NCI-H128 (cell line): ENCODE data around the gene ZSCAN12.
"Not testable (repeated sequence)": the region's sequence is repeated elsewhere in the genome, so short reads cannot be mapped to it uniquely, and the experiment has no call there.

ENCODE experiments used
- DNase-seq: peaks from one replicate; lab custom pipeline; 2025; ENCODE audit not compliant: unreplicated experiment; lab: John Stamatoyannopoulos, UW

Gene ZSCAN12

DNA sequence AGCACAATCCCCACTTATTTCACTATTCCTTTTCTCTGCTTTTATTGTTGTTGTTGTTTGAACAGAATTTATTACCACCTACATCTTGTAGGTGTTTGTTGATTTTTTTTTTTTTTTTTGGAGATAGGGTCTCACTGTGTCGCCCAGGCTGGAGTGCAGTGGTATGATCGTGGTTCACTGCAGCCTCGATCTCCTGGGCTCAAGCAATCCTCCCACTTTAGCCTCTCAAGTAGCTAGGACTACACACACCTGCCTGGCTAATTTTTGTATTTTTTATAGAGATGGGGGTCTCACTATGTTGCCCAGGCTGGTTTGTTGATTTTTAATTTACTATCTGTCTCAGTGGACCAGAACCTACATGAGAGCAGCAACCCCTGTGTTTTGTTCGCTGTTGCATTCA lies 3.6 kb downstream of the ZSCAN12 start:
- no peak for DNase-seq

DNA sequence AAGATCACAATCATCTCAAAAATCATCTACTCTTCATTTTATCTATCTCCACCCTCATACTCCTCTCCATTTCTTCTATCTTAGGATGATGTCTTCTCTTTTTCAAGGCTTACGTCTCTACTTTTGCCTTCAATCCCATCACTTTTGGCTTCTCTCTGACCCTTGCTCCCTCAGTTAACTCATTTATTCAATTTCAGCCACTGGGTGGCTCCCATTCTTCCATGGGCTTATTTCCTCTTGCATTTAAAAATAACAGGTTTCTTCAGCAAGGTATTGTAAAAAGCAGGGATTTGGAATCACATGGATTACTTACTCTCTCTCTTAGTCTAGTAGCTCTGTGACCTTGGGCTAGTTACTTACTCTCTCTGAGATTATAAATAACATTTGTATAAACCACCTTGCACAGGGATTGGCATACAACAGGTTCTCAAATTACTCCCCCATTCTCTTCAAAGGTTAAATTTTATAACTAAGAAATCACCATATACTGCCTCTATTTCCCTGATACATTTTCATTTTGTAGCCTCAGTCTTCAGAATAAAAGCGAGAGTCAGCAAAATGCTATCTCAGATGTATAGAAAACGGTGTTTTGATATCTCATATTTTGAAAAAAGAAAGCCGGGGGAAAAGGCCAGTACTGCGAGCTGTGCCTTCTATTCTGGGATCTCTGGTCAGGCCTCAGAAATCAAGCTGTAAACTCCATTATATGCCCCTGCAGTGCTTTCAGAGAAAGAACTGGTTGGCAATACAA lies 5.5 kb downstream of the ZSCAN12 start:
- DNase-seq, result no peak

DNA sequence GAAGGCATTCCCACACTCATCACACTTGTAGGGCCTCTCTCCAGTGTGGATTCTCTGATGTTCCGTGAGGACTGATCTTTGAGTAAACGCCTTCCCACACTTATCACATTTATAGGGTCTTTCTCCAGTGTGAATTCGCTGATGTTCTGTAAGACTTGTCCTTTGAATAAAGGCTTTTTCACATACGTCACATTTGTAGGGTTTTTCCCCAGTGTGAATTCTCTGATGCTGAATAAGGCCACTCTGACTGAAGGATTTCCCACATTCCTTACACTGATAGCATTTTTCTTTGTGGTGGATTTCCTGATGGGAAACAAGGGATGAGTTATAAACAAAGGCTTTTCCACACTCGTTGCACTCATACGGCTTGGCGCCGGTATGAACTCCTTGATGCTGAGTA lies 8.9 kb downstream of the ZSCAN12 start:
- no peak for DNase-seq

GRCh38 chr6:28384143-28384533 lies 15.4 kb downstream of the ZSCAN12 start:
- DNase-seq, result no peak

GRCh38 chr6:28383235-28384142 lies 16.1 kb downstream of the ZSCAN12 start:
- no peak for DNase-seq

GRCh38 chr6:28380381-28380780 lies 19.2 kb downstream of the ZSCAN12 start:
- no peak for DNase-seq

DNA sequence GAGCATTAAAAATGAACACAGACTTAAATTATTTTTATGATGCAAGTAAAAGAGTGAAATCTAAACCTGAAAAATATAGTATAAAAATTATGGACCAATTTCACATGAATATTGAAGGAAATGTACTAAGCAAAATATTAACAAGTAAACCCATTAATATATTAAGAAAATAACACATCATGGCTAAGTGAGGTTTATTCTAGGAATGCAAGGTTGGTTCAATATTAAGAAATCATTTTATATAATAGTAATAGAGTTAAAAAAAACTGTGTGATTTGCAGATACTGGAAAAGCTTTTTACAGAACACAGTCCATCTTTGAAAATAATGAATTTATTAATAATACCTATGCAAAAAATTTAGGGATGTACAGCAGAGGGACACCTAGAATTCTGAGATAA lies 20.9 kb downstream of the ZSCAN12 start:
- DNase-seq, result no peak

GRCh38 chr6:28377879-28378278 lies 21.7 kb downstream of the ZSCAN12 start:
- DNase-seq, result no peak

GRCh38 chr6:28373925-28374324 lies 25.6 kb downstream of the ZSCAN12 start:
- DNase-seq, result no peak

DNA sequence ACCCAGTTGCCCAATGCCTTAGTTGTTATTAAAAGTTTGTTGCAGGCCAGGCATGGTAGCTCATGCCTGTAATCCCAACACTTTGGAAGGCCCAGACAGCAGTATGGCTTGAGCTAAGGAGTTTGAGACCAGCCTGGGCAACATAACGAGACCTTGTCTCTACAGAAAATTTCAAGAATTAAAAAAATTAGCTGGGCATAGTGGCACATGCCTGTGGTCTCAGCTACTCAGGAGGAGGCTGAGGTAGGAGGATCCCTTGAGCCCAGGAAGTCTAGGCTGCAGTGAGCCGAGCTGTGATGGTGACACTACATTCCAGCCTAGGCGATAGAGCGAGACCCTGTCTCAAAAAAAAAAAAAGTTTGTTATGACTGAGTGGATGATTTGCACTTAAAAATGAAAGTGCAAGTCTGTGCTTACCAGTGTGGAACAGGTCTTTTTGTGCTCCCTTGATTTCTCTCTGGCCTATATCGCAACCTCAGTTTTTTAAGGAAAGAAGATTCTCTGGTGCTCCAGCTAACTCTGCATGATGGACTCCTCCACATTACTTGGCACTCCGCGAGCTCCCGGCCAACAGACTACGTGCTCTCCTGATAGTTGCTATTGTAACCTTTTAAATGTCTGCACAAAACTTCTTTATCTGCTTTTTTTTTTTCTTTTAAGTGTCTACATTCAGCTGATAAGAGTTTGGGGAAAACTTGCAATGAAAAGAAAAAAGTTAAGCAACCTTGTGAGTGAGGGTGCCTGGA lies 27.7 kb downstream of the ZSCAN12 start:
- DNase-seq, result no peak

- DNase-seq, result no peak
Observed at GRCh38 chr6:28371280-28371679, 28.3 kb downstream of the ZSCAN12 start.

GRCh38 chr6:28370440-28370839 lies 29.1 kb downstream of the ZSCAN12 start:
- no peak for DNase-seq

- DNase-seq, result no peak
Observed at GRCh38 chr6:28369463-28369862, 30.1 kb downstream of the ZSCAN12 start.

DNA sequence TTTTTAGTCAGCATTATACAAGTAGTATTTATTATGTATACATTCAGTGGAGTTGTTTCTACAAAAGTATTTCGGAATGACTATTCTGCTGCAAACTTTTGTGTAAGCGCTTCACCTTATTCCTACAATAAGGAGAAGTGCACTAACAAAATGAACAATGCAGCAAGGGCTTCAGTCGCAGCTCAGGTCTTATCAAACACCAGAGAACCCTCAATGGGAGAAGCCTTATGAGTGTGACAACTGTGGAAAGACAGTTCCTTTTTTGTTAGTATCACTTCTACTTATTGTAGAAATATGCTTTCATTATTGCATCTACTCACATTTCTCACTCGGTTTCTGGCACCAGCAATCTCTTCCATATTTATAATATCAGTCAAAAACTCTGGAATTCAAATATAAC lies 31.0 kb downstream of the ZSCAN12 start:
- DNase-seq, result no peak

DNA sequence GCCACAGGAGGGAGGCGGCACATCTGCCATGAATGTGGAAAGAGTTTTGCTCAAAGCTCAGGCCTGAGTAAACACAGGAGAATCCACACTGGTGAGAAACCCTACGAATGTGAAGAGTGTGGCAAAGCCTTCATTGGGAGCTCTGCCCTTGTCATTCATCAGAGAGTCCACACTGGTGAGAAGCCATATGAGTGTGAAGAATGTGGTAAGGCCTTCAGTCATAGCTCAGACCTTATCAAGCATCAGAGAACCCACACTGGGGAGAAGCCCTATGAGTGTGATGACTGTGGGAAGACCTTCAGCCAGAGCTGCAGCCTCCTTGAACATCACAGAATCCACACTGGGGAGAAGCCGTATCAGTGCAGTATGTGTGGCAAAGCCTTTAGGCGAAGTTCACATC lies 34.0 kb downstream of the ZSCAN12 start:
- DNase-seq, result not testable (repeated sequence)

- DNase-seq, result no peak
Observed at GRCh38 chr6:28360961-28361360, 38.6 kb downstream of the ZSCAN12 start.

DNA sequence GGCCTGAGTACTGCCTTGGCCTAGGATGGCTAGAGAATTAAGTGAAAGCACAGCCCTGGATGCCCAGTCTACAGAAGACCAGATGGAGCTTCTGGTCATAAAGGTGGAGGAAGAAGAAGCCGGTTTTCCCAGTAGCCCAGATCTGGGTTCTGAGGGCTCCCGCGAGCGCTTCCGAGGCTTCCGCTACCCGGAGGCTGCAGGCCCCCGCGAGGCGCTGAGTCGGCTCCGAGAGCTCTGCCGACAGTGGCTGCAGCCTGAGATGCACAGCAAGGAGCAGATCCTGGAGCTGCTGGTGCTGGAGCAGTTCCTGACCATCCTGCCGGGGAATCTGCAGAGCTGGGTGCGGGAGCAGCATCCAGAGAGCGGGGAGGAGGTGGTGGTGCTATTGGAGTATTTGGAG lies 40.0 kb downstream of the ZSCAN12 start:
- not testable (repeated sequence) for DNase-seq

DNA sequence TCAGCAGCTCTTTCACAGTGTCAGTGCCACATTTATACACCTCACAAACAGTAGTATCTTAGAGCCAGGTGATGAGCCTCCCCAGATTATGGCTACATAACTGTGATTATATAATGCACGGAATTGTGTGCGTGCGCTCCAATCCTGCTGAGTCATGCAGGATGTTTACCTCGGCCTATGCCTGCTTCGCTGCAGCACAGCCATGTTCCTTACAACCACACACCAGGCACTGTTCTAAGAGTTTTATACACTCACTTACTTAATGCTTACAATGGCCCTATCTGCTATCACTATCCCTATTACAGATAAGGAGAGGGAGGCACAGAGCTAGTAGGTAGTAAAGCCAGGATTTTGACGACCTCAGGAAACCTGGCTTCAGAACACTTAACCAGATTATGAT lies 42.5 kb downstream of the ZSCAN12 start:
- no peak for DNase-seq

DNA sequence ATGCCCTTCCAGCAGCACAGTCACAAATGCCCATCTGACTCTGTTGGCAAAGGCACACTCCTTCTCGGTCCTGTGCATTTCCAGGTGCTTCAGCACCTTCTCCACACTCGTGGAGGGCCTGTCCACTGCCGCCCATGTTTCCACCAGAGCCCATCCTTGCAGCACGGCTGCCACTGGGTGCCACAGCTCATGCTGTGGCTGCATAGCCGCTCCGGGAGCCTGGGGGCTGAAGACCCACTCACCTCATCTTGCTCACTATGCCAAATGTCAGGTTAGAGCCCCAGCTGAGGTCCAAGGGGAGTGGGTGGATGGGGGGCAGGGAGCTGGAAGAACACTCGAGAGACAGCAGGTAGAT lies 42.9 kb downstream of the ZSCAN12 start:
- DNase-seq, result no peak

GRCh38 chr6:28355743-28356665 lies 43.5 kb downstream of the ZSCAN12 start:
- peak; percentile 70 for DNase-seq
